Measurements from ENCODE around the gene CLN6. TPM values are rescaled to one million over a fixed set of nuclear protein-coding genes. Genes with fewer than 3 reads are reported as not detected.

CLN6 gene
- total RNA-seq, 1 donor from 2014 or later = 24.4 TPM

DNA sequence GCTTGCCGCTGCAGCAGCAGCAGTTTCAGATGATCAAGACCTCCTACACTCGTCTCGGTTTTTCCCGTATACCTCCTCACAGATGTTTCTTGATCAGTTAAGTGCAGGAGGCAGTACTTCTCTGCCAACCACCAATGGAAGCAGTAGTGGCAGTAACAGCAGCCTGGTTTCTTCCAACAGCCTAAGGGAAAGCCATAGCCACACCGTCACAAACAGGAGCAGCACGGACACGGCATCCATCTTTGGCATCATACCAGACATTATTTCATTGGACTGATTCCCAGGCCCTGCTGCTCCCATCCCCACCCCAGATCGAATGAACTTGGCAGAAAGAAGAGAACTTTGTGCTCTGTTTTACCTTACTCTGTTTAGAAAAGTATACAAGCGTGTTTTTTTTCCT, 42.0 kb downstream of the CLN6 start:
- no peak overlapping the region for H3K27ac Mint-ChIP-seq

DNA sequence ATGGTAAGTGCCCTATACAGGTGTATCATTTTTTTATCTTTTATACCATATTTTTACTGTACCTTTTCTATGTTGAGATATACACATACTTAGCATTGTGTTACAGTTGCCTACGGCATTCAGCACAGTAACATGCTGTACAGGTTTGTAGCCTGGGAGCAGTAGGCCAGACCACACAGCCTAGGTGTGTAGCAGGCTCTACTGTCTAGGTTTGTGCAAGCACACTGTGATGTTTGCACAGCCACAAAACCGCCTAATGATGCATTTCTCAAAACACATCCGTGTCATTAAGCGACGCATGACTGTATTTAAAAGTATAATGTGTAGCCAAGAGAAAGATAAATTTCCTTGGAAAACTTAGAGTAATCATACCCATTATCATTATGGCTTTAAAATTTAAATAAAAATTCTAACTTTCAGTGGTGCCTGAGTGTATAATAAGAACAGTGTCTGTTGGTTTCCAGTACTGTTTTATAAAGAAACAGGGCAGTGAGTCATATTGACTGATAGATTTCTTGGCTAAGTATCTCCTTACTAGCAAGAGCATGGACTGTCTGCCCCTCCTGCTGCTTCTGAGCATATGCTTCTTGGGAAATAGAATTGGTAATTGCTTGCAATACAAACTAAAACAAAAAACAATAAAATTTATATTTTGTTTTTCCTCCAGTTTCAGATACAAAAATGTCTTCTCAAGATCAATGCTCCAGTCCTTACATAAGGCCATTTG, 42.7 kb downstream of the CLN6 start:
- Histone ChIP-seq H3K36me3 (peaks cover 8% of the 10 kb centered on the region), H3K4me3 (no peak overlapping the region), H3F3A (ENCODE audit: low read depth) (peaks cover 8% of the 10 kb centered on the region), H3K27ac (no peak overlapping the region), H2AFZ (replicated peaks) (no peak overlapping the region), H3K9ac (no peak overlapping the region), H3K4me2 (no peak overlapping the region), H3K4me1 (no peaks in the 10 kb centered on the region), H4K20me1 (ENCODE audit: low read depth) (no peaks in the 10 kb centered on the region), H3K9me3 (ENCODE audit: low read depth) (no peaks in the 10 kb centered on the region), H3K79me2 (ENCODE audit: low read depth) (no peaks in the 10 kb centered on the region), H3K27me3 (no peaks in the 10 kb centered on the region)
- DNase-seq (ENCODE audit: low spot score) = no peak
- H3K36me3 Mint-ChIP-seq = peaks cover 49% of the 10 kb centered on the region
- peaks cover 2% of the 10 kb centered on the region for H3K4me1 Mint-ChIP-seq
- no peaks in the 10 kb centered on the region for H3K9me3 Mint-ChIP-seq
- no peak overlapping the region for H3K27ac Mint-ChIP-seq
- peaks cover 4% of the 10 kb centered on the region for H3K27me3 Mint-ChIP-seq (ENCODE audit: insufficient read depth, low read depth)
- no peak overlapping the region for H3K4me3 Mint-ChIP-seq
- TF ChIP-seq EZH2phosphoT487 (IDR thresholded peaks at IDR 0.05) (no peak), EZH2 (IDR thresholded peaks at IDR 0.05) (no peak)
- TF ChIP-seq, protein P1, sequence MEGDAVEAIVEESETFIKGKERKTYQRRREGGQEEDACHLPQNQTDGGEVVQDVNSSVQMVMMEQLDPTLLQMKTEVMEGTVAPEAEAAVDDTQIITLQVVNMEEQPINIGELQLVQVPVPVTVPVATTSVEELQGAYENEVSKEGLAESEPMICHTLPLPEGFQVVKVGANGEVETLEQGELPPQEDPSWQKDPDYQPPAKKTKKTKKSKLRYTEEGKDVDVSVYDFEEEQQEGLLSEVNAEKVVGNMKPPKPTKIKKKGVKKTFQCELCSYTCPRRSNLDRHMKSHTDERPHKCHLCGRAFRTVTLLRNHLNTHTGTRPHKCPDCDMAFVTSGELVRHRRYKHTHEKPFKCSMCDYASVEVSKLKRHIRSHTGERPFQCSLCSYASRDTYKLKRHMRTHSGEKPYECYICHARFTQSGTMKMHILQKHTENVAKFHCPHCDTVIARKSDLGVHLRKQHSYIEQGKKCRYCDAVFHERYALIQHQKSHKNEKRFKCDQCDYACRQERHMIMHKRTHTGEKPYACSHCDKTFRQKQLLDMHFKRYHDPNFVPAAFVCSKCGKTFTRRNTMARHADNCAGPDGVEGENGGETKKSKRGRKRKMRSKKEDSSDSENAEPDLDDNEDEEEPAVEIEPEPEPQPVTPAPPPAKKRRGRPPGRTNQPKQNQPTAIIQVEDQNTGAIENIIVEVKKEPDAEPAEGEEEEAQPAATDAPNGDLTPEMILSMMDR (IDR thresholded peaks at IDR 0.05) = no peak

More for the DNA sequence above, 42.0 kb downstream of the CLN6 start:
- H3K27me3 Mint-ChIP-seq (ENCODE audit: insufficient read depth, low read depth) = no peaks in the 10 kb centered on the region
- Histone ChIP-seq H2AFZ (replicated peaks) (no peak overlapping the region), H3K27me3 (no peaks in the 10 kb centered on the region), H3K9me3 (ENCODE audit: low read depth) (no peaks in the 10 kb centered on the region), H3F3A (ENCODE audit: low read depth) (peaks cover 14% of the 10 kb centered on the region), H3K27ac (no peak overlapping the region), H3K9ac (no peak overlapping the region), H3K79me2 (ENCODE audit: low read depth) (no peaks in the 10 kb centered on the region), H3K4me2 (no peak overlapping the region), H3K4me3 (no peak overlapping the region), H4K20me1 (ENCODE audit: low read depth) (no peaks in the 10 kb centered on the region), H3K36me3 (peaks cover 8% of the 10 kb centered on the region), H3K4me1 (no peaks in the 10 kb centered on the region)
- H3K36me3 Mint-ChIP-seq = peaks cover 55% of the 10 kb centered on the region
- peaks cover 2% of the 10 kb centered on the region for H3K4me1 Mint-ChIP-seq
- TF ChIP-seq EZH2 (IDR thresholded peaks at IDR 0.05) = no peak
- TF ChIP-seq EZH2phosphoT487 (IDR thresholded peaks at IDR 0.05) = no peak
- TF ChIP-seq, protein P1 (IDR thresholded peaks at IDR 0.05) = no peak
- no peak for DNase-seq (ENCODE audit: low spot score)
- H3K9me3 Mint-ChIP-seq = no peaks in the 10 kb centered on the region
- no peak overlapping the region for H3K4me3 Mint-ChIP-seq

DNA sequence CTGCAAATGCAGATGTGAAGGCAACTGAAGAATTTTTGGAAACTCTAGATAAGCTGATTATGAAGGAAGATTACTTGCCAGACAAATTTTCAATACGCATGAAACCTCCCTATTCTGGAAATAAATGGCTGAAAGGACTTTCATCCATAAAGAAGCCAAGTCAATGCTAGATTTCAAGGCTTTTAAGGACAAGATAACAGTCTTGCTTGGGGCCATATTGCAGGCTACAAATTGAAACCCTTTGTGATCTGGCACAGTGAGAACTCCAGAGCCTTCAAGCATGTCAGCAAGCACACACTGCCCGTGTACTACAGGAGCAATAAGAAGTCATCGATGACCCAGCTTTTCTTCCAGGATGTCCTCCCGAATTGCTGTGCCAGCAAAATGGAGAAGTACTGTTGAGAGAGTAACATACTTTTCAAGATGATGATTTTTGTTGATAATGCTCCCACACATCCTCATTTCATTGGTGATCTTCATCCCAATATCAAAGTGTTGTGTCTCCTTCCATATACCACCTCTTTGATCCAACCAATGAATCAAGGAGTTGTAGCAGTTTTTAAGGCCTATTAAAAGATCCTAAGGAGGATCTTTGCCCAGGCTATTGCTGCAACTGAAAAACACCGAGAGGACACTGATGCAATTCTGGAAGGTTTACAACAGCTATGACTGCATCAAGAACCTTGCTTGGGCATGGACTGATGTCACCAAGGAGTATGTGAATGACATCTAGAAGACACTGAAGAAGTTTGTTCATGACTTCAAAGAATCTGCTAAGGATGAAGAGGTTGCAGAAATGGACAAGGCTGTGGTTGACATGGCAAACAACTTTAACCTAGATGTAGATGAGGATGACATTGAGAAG, 44.7 kb downstream of the CLN6 start:
- H3K4me3 ChIP-seq = no peak overlapping the region
- H3K79me2 ChIP-seq (ENCODE audit: low read depth) = no peaks in the 10 kb centered on the region
- peaks cover 50% of the 10 kb centered on the region for H3K36me3 Mint-ChIP-seq
- no peaks in the 10 kb centered on the region for H3K27me3 ChIP-seq
- no peak overlapping the region for H3K4me3 Mint-ChIP-seq
- no peak overlapping the region for H2AFZ ChIP-seq (replicated peaks)
- H3K9ac ChIP-seq = no peak overlapping the region
- no peaks in the 10 kb centered on the region for H3K9me3 Mint-ChIP-seq
- peaks cover 8% of the 10 kb centered on the region for H3K36me3 ChIP-seq
- no peak overlapping the region for H3K27ac ChIP-seq
- H3K27me3 Mint-ChIP-seq (ENCODE audit: insufficient read depth, low read depth) = peaks cover 4% of the 10 kb centered on the region
- H4K20me1 ChIP-seq (ENCODE audit: low read depth) = no peaks in the 10 kb centered on the region
- H3K4me1 Mint-ChIP-seq = peaks cover 2% of the 10 kb centered on the region
- H3K4me2 ChIP-seq = no peak overlapping the region
- H3K9me3 ChIP-seq (ENCODE audit: low read depth) = no peaks in the 10 kb centered on the region
- TF ChIP-seq EZH2phosphoT487 (IDR thresholded peaks at IDR 0.05) (no peak), EZH2 (IDR thresholded peaks at IDR 0.05) (no peak)
- TF ChIP-seq, protein P1 (IDR thresholded peaks at IDR 0.05) = no peak
- no peak for DNase-seq (ENCODE audit: low spot score)
- H3K27ac Mint-ChIP-seq = no peak overlapping the region
- H3F3A ChIP-seq (ENCODE audit: low read depth) = no peaks in the 10 kb centered on the region
- H3K4me1 ChIP-seq = no peaks in the 10 kb centered on the region
